ENCODE measurements around the gene MED27.

- no peak for TF ChIP-seq CTCF (conservative IDR thresholded peaks at IDR 0.05 in 1 of 2, IDR thresholded peaks at IDR 0.05 in 1 of 2; ENCODE audit: low read depth in 1 of 2, low read length in 2 of 2)
- TF ChIP-seq EZH2 (IDR thresholded peaks at IDR 0.05; ENCODE audit: low read length, missing control alignments) = no peak
Observed at GRCh38 chr9:131824953-131825495, 254.6 kb downstream of the MED27 start.
